GM12865 (cell line): ENCODE results near the gene DLX4.

Experiments used
- DNase-seq: peaks from one replicate; pipeline ENCODE4 v3.0.0; 2010; ENCODE audit warnings: low read depth
- H3K4me3 ChIP-seq: 2 replicates; pipeline ENCODE4 v1.5.1; 2011; ENCODE audit warnings: mild to moderate bottlenecking, low read depth, low read length, control low read depth
- CTCF ChIP-seq: IDR thresholded peaks from 2 replicates; pipeline ENCODE4 v1.5.1; 2011; ENCODE audit warnings: low read length, control low read depth, low read depth, inconsistent platforms; ENCODE audit not compliant: insufficient read depth; ENCODE audit errors: missing control alignments

The DLX4 gene

GRCh38 chr17:49984776-49985175 lies 15.8 kb downstream of the DLX4 start:
- TF ChIP-seq CTCF = no peak
- H3K4me3 ChIP-seq = no peak overlapping the region
- no peak for DNase-seq

- no peak overlapping the region for H3K4me3 ChIP-seq
- DNase-seq = no peak
- TF ChIP-seq CTCF = no peak
These were observed 16.5 kb downstream of the DLX4 start for GRCh38 chr17:49985310-49985990.

- no peak overlapping the region for H3K4me3 ChIP-seq
- no peak for DNase-seq
- no peak for TF ChIP-seq CTCF
These were observed 17.7 kb downstream of the DLX4 start for GRCh38 chr17:49986396-49987289.

GRCh38 chr17:49987290-49987585 lies 18.2 kb downstream of the DLX4 start:
- no peak for DNase-seq
- TF ChIP-seq CTCF = no peak
- H3K4me3 ChIP-seq = no peak overlapping the region

- no peak for DNase-seq
- TF ChIP-seq CTCF = no peak
- H3K4me3 ChIP-seq = no peak overlapping the region
These were observed 18.9 kb downstream of the DLX4 start for GRCh38 chr17:49987681-49988441.

- no peak for TF ChIP-seq CTCF
- H3K4me3 ChIP-seq = no peak overlapping the region
- DNase-seq = no peak
These were observed 20.5 kb downstream of the DLX4 start for GRCh38 chr17:49989518-49989880.
